ENCODE results near the gene CBLIF. TPM values are rescaled to one million over a fixed set of nuclear protein-coding genes. Genes with fewer than 3 reads are reported as not detected.

Gene CBLIF
- total RNA-seq, 4 donors from 2014 or later: not detected

DNA sequence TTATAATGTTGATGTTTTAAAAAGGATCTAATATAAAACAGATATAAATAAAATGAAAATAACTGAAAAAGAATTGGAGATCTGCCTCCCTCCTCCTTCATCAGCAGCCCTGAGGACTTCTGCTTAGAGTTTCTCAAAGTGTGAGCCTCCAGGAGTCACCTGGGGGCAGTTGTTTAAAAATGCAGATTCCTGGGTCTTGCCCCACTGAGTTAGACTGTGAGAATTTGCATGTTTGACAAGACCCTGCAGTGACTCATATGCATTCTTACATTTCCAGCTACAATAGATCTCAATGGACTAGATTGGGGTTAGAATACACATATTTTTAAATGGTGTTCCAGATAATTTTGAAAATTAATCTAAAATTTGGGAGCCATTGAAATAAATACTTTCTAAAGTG is 32.5 kb upstream of the CBLIF start:
- intact Hi-C loops (cut with DNase I; ENCODE audit: low total_unique reads): no loop called here
- DNase-seq (ENCODE audit: low spot score in 2 of 2): no peak
- TF ChIP-seq, protein P1, sequence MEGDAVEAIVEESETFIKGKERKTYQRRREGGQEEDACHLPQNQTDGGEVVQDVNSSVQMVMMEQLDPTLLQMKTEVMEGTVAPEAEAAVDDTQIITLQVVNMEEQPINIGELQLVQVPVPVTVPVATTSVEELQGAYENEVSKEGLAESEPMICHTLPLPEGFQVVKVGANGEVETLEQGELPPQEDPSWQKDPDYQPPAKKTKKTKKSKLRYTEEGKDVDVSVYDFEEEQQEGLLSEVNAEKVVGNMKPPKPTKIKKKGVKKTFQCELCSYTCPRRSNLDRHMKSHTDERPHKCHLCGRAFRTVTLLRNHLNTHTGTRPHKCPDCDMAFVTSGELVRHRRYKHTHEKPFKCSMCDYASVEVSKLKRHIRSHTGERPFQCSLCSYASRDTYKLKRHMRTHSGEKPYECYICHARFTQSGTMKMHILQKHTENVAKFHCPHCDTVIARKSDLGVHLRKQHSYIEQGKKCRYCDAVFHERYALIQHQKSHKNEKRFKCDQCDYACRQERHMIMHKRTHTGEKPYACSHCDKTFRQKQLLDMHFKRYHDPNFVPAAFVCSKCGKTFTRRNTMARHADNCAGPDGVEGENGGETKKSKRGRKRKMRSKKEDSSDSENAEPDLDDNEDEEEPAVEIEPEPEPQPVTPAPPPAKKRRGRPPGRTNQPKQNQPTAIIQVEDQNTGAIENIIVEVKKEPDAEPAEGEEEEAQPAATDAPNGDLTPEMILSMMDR (IDR thresholded peaks at IDR 0.05): no peak
- no peak for TF ChIP-seq POLR2A (IDR thresholded peaks at IDR 0.05)
- no peak overlapping the region for H3K4me3 ChIP-seq (ENCODE audit: low read depth, poor library complexity, severe bottlenecking)

DNA sequence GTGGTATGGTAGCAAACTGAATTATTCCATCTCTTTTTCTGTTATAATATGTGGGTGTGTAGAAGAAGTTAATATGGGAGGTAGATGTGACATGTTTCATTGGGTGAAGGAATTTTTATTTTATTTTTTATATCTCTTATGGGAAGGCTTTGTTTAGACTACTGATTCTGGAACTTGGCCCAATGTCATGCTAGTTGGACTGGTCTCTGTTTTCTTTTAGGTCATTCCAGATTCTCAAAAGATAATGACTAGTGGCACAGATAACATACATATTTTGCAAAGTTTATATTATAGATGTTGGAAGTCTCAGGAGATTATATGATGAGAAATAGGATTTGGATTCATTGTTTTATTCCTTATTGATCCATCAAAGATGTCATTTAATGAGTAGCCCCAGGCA is 32.0 kb upstream of the CBLIF start:
- no peak overlapping the region for H3K4me3 ChIP-seq (ENCODE audit: low read depth, poor library complexity, severe bottlenecking)
- intact Hi-C loops (cut with DNase I; ENCODE audit: low total_unique reads): no loop called here
- TF ChIP-seq, protein P1 (IDR thresholded peaks at IDR 0.05): no peak
- no peak for TF ChIP-seq POLR2A (IDR thresholded peaks at IDR 0.05)
- DNase-seq (ENCODE audit: low spot score in 2 of 2): no peak

DNA sequence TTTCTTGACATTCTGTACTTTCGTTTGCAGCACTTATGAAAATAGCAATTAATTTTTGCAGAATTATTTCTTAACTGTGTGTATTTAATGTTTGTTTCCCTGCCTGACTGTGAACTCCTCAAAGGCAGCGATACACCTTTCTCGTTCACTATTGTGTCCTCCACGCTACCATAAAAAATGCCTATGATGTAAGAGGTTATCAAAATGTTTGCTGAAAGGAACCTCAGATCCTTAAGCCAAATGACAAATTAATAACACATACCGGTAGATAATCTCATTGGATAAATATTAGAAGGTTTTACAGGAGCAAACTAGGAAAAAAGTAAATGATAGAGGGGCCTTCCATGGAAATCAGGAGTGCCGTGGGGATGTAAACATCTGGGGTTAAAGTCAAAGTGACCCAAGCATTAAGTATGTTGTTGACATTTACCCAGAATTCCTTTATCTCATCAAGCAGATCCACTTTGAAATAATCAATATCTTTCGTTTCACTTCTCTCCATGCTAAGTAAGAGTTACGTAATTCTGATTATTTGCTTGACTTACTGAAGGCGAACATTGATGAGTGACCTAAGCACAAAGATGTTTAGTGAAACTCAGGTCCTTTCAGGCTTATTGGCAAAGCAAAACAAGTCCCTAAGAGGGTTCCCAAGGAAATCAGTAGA is 30.7 kb upstream of the CBLIF start:
- no peak for DNase-seq (ENCODE audit: low spot score in 2 of 2)

DNA sequence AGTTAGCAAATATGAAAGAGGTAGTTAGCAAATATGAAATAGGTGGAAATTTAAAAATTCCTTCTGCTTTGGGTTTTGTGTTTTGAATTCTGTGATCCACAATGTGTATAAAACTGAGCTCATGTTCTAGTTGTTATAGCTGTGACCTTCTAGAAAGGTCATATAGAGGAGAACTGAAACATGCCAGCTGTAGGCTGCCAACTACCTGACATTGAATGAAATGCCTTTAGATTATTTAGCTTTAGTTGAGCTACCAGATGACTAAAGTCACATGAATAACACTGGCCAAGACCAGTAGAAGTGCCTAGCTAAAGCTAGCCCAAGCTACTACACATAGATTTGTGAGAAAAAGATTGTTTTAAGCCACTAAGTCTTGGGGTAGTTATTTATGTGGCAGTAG is 26.8 kb upstream of the CBLIF start:
- intact Hi-C loops (cut with DNase I; ENCODE audit: low total_unique reads): no loop called here
- TF ChIP-seq, protein P1 (IDR thresholded peaks at IDR 0.05): no peak
- TF ChIP-seq POLR2A (IDR thresholded peaks at IDR 0.05): no peak
- DNase-seq (ENCODE audit: low spot score in 2 of 2): no peak
- no peak overlapping the region for H3K4me3 ChIP-seq (ENCODE audit: low read depth, poor library complexity, severe bottlenecking)

More for the DNA sequence above, 30.7 kb upstream of the CBLIF start:
- TF ChIP-seq, protein P1 (IDR thresholded peaks at IDR 0.05): no peak
- TF ChIP-seq POLR2A (IDR thresholded peaks at IDR 0.05): no peak
- H3K4me3 ChIP-seq (ENCODE audit: low read depth, poor library complexity, severe bottlenecking): no peak overlapping the region
- intact Hi-C loops (cut with DNase I; ENCODE audit: low total_unique reads): no loop called here
- 88 to 89% methylated on average over 9 of the region's 9 CpGs for WGBS, 2 donors

DNA sequence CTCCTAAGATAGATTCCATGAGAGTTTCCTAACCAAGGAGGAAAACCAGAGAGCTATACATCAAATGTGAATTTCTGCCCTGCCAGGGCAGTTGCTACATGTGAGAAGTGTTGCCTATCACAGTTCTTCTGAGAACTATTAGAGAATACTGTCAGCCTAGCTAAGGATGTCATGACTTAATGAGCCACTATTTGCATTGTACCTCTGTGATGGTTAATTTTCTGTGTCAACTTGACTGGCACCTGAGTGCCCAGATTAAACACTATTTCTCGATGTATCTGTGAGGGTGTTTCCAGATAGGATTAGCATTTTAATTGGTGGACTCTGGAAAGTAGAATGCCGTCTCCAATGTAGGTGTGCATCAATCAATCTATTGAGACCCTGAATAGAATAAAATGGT is 22.6 kb upstream of the CBLIF start:
- DNase-seq (ENCODE audit: low spot score in 2 of 2): no peak
- 90 to 97% methylated on average over 2 of the region's 2 CpGs for WGBS, 2 donors
- H3K4me3 ChIP-seq (ENCODE audit: low read depth, poor library complexity, severe bottlenecking): no peak overlapping the region
- intact Hi-C loops (cut with DNase I; ENCODE audit: low total_unique reads): no loop called here
- no peak for TF ChIP-seq POLR2A (IDR thresholded peaks at IDR 0.05)
- TF ChIP-seq, protein P1 (IDR thresholded peaks at IDR 0.05): no peak

DNA sequence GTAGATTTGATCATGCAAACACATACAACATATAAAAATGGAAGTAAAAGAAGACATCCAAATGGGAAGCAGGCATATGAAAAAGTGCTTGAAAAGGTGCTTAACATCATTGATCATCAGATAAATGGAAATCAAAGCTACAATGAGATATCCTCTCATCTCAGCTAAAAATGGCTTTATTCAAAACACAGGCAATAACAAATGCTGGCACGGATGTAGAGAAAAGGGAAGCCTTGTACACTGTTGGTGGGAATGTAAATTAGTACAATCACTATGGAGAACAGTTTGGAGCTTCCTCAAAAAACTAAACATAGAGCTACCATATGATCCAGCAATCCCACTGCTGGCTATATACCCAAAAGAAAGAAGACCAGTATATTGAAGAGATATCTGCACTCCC is 21.5 kb upstream of the CBLIF start:
- WGBS, 2 donors: 52 to 86% methylated on average over 1 of the region's 1 CpG
- DNase-seq (ENCODE audit: low spot score in 2 of 2): no peak
- H3K4me3 ChIP-seq (ENCODE audit: low read depth, poor library complexity, severe bottlenecking): no peak overlapping the region
- TF ChIP-seq, protein P1 (IDR thresholded peaks at IDR 0.05): no peak
- no peak for TF ChIP-seq POLR2A (IDR thresholded peaks at IDR 0.05)
- intact Hi-C loops (cut with DNase I; ENCODE audit: low total_unique reads): no loop called here
